MM.1S (cell line): ENCODE data around the gene KIF18B.

Experiments
- CTCF ChIP-seq: fragments of 300-600 bp; sonication (generic); IDR thresholded peaks from 2 replicates; pipeline ENCODE4 v1.5.1; 2016; ENCODE audit warnings: antibody characterized with exemption, low read length, mixed read lengths
- EZH2 ChIP-seq: fragments of 300-600 bp; sonication (generic); optimal IDR thresholded peaks from 2 replicates; pipeline ENCODE3; 2017; ENCODE audit warnings: low read depth, mild to moderate bottlenecking, antibody characterized with exemption, low read length, mixed read lengths
- EZH2phosphoT487 ChIP-seq: fragments of 300-600 bp; sonication (generic); IDR thresholded peaks from 2 replicates; pipeline ENCODE4 v1.6.1; 2018; ENCODE audit warnings: antibody characterized with exemption, low read length

- TF ChIP-seq CTCF (no peak), EZH2 (no peak), EZH2phosphoT487 (no peak)
These were observed 48.9 kb downstream of the KIF18B start for GRCh38 chr17:44898768-44899073.
